OCI-M2 (cell line): Measurements from ENCODE around the gene TKTL2.
A peak's percentile ranks its signal among the peaks of the same experiment; 100 is the strongest.

Experiments used
- DNase-seq: peaks from one replicate; lab custom pipeline; 2025; ENCODE audit not compliant: unreplicated experiment; lab: John Stamatoyannopoulos, UW

The TKTL2 gene

GRCh38 chr4:163473576-163473975 lies at the start of gene TKTL2:
Gene TKTL2, minus strand, starts transcription at chr4:163473754. Its CDS starts 20 bp downstream, at chr4:163473734.
- no peak for DNase-seq

DNA sequence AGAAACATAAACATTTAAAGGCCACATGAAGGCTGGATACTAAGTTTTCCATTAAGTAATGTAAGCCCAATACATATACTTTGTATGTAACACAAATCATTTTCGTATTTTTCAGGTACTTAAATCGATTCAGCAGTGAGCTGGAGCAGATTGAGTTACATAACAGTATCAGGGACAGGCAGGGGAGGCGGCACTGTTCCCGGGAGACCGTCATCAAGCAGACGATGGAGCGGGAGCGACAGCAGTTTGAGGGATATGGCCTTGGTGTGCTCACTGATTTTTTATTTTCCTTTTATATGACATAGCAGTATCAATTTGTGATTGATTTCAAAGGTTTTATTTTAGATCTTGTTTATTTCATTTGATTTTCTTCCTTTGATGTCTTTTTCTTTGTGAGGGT lies 41.6 kb upstream of the TKTL2 start:
- DNase-seq = no peak

DNA sequence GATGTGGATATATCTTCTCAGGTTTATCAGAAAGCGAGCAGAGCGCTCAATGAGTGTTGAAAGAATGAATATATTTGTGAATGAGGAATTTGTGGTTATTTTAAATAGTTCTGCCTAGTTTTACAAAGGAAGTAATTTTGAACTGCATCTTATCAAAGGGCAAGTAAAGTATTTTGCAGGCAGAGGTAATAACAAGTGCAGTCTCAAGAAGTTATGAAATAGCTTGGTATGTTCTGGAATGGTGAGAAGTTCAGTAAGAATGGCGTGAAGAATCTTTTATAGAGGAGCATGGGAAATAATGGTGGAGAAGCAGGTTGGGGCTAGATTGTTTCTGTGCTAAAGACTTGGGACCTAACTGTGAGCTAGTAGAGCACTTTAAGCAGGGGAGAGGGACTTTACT lies 31.8 kb upstream of the TKTL2 start:
- DNase-seq = no peak

DNA sequence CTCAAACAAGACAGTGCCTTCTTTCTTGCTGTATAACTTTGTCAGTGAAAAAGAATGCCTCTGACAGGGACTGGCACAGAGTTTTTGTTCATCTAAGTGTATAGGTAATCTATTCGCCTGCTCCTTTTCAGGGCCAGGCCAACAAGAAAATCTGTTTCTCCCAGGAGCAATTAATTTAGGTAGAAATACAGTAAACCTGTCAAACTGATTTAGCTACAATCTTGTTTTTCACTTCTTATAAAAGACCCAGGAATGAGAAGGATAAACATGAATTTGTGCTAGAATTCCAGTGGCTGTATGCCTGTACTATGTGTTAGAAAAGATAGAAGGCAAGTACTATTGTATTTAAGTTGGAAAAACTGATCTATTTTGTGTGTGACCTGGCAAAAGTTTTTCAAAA lies 27.0 kb upstream of the TKTL2 start:
- no peak for DNase-seq

DNA sequence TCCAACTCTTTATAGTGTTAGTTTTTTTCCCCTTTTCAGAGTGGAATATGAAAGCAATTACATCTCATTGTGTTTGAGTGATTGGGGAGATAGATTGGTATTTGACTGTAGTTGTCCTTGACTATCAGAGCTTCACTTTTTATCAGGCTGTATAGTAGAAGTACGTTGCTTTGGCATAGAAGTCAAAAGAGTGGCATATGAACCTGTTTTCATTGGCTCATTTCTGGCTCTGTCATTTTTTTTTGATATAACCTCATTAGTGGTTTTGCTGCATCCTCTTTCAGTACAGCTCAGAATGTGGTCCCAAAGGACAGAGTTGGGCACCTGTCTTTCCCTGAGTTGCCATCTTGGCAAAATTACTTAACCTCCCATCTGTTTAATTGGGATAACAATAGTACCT lies 22.3 kb upstream of the TKTL2 start:
- no peak for DNase-seq

DNA sequence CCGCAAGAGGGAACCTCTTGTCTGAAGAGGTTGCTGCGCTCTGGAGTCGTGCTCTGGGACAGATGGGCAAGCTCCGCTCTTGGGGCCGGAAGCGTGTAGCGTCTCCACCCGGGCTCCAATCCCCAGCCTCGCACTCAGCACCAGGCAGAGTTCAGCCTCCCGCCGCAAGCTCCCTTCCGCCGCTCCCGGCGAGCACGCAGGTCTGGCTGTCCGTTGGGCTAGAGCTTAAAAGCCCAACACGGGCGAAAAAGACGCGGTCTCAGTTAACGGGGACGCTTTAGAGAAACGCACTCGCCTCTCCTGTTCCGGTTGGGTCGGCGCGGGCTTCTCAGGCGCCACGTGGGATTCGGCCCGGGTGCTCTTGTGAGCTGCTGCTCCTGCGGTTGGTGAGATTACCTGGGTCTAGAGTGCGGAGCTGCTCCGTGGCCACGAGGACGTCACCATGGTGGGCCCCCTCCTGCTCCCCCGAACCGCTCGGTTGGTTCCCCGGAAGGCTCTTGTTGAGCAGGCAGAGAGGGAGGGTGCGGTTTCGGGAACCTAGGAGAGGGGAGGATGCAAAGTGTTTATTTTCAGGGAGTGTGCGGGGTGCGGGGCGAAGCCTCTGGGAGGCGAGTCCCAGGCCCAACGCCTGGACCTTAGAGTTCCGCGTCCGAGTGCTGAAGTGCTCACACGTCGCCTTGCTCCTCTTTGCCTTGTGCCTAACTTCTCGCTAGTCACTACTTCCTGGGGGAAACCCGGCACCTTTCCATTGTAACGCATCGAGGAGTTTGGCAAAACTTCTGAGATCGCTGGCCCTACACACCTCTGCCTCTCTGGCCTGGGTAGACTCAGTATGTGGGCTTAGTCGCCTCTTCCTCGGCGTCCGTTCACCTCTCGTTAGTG lies 21.0 kb upstream of the TKTL2 start, which contains the start of gene TMA16:
TMA16 (plus strand) TSS at position 331 of the 882 bp plus-strand sequence; CDS start at position 443, 112 bp downstream.
- DNase-seq = peak; percentile 38

DNA sequence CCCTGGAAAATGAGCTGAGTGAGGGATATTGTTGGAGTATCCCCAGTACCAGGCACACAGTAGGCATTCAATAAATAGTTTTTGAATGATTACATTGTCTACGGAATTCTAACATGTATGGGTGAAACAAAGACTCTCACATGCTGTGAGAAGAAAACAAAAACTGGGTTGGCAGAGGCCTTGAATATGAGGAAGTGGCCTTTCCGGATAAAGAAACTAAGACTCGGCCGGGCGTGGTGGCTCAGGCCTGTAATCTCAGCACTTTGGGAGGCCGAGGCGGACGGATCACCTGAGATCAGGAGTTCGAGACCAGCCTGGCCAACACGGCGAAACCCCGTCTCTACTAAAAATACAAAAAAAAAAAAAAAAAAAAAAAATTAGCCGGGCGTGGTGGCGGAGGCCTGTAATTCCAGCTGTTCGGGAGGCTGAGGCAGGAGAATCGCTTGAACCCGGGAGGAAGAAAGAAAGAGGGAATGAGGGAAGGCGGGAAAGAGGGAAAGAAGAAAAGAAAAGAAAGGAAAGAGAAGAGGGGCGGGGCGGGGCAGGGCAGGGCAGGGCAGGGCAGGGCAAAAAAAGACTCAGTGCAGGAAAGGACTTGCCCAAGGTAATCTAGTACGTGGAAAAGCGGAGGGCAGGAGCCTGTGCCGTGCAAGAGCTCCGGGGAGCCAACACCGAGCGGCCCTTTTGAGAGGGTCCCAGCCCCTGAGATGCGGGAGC lies 20.2 kb upstream of the TKTL2 start:
- no peak for DNase-seq

DNA sequence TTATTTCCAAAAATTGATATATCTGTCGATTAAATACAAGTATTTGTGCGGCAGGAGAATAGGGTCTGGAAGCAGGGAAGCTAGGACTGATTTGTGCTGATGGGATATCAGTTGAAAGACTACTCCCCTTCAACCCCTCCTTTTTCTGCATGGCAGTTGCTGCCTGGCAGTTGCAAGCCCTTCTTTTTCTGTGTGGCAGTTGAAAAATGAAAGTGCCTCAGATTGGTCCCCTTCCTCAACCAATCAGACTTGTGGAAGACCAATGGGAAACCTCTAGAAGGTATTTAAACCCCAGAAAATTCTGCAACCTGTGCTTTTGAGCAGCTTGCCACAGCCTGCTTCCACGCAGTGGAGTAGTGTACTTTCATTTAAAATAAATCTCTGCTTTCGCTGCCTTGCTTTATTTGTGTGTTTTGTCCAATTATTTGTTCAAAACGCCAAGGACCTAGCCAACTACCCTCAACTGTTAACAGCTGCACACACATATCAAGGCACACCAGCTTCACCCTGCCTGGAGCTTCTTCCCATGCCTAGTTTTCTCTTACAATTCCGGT lies 19.5 kb upstream of the TKTL2 start:
- DNase-seq = no peak

DNA sequence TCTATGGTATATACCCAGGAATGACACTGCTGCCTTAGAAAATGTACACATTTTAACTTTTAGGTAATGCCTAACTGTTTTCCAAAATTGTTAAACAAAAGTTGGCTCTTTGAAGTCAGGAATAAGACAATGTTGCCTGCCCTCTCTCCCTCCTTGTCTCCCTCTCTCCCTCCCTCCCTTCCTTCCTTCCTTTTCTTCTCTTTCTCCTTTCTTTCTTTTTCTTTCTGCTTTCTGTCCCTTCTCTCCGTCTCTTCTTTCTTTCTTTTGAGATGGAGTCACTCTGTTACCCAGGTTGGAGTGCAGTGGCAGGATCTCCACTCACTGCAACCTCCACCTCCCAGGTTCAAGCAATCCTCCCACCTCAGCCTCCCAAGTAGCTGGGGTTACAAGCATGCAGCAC lies 16.4 kb upstream of the TKTL2 start:
- no peak for DNase-seq

DNA sequence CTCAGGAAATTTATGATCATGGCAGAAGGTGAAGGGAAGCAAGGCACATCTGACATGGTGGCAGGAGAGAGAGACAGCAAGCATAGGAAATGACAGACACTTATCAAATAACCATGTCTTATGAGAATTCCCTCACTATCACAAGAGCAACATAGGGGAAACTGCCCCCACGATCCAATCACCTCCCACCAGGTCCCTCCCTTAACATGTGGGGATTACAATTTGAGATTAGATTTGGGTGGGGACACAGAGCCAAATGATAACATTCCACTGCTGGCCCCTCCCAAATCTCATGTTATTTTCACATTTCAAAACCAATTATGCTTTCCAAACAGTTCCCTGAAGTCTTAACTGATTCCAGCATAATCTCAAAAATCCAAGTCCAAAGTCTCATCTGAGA lies 12.8 kb upstream of the TKTL2 start:
- DNase-seq = no peak

DNA sequence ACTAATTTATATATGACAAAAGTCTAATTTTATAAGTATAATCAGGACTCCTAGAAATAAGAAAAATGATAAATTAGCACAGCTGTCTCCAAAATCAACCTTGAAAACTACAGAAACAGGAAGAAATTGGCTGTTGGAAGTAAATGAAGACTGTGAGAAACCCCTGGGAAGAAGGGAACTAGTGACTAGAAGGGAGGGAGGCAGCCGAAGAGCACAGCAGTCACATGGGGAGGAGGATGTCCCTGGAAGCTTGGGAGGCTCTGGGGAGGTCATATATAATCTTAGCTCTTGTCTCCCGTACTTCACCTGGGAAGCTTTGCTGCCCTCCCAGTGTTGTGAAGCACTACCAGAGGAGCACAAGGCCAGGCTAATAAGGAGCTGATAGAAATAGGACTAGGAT lies 12.0 kb upstream of the TKTL2 start:
- DNase-seq = no peak

GRCh38 chr4:163484906-163485305 lies 11.4 kb upstream of the TKTL2 start:
- DNase-seq = no peak

DNA sequence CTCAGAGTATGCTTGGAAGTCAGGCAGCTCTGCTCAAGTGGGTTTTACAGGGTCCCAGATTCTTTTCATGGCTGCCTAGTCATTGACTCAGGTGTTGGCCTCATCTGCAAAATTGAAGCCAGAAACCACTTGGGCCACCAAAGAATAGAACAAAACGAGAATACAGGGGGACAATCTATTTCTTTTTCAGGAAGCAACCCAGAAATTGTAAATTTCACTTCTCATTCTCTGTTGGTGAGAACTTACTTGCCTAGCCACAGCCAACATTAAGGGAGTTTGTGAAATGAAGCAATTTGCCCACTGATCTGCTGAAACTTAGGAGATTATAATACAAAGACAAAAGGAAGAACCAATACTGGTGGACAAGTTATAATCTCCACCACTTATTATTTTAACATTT lies 8.6 kb upstream of the TKTL2 start:
- no peak for DNase-seq

- DNase-seq = no peak
Observed at GRCh38 chr4:163476761-163477438, 3.3 kb upstream of the TKTL2 start.

- DNase-seq = no peak
Observed at GRCh38 chr4:163474027-163474426, 473 bp upstream of the TKTL2 start.

GRCh38 chr4:163473130-163473529 lies 424 bp downstream of the TKTL2 start:
- DNase-seq = no peak

- no peak for DNase-seq
Observed at GRCh38 chr4:163470391-163470790, 3.2 kb downstream of the TKTL2 start.

GRCh38 chr4:163467082-163467770 lies 6.3 kb downstream of the TKTL2 start:
- no peak for DNase-seq

- DNase-seq = no peak
Observed at GRCh38 chr4:163462556-163462955, 11.0 kb downstream of the TKTL2 start.

DNA sequence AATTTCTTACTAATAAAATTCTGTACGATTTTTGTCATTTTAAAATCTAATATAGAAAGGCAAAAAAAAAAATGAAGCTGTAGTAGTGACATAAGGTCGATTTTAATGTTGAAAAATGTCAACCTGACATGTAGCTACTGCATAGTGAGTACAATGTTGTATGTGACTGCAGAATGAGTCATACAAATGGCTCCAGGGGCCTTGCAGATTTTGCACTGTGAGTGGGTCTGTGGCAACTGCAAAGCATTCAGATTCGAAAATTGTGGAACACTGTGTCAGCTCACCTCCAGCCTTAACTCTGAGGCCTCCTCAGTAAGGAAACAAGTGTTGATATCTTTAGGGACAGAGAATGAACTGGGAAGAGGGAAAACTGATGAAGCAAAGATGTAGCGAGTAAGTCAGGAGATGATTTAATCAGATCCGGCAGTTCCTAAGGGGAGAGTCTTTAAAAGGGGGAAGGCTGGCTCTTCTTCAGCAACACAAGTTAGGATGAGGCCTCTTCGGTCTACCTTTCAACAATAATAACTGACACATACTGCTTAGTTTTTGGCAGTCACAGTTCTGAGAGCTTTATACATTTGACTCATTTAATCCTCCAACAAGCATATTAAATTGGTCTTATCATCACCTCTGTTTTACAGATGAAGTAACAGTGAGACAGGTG lies 24.9 kb downstream of the TKTL2 start:
- DNase-seq = no peak
